Left forelimb (tissue), 1 donor: ENCODE data around the gene PDE4D.

Experiments
- DNase-seq: peaks from one replicate; pipeline ENCODE4 v3.0.0-alpha.2; 2018; ENCODE audit warnings: low spot score

Gene PDE4D

GRCh38 chr5:59893429-59894227 lies at the start of gene PDE4D:
Gene PDE4D (minus strand): TSS chr5:59893726.
- DNase-seq, result peak; percentile 80

GRCh38 chr5:59937633-59938032 lies 44.1 kb upstream of the PDE4D start:
- no peak for DNase-seq

- no peak for DNase-seq
Observed at GRCh38 chr5:59923465-59923864, 29.9 kb upstream of the PDE4D start.

- DNase-seq, result no peak
Observed at GRCh38 chr5:59922220-59922619, 28.7 kb upstream of the PDE4D start.

GRCh38 chr5:59921816-59922215 lies 28.3 kb upstream of the PDE4D start:
- no peak for DNase-seq

GRCh38 chr5:59919484-59919883 lies 26.0 kb upstream of the PDE4D start:
- no peak for DNase-seq

- no peak for DNase-seq
Observed at GRCh38 chr5:59917121-59917520, 23.6 kb upstream of the PDE4D start.

- DNase-seq, result no peak
Observed at GRCh38 chr5:59905188-59905587, 11.7 kb upstream of the PDE4D start.

- DNase-seq, result no peak
Observed at GRCh38 chr5:59897075-59897474, 3.5 kb upstream of the PDE4D start.

- no peak for DNase-seq
Observed at GRCh38 chr5:59891962-59892643, 1.4 kb downstream of the PDE4D start.

- DNase-seq, result no peak
Observed at GRCh38 chr5:59887274-59887673, 6.3 kb downstream of the PDE4D start.

- no peak for DNase-seq
Observed at GRCh38 chr5:59874675-59875074, 18.9 kb downstream of the PDE4D start.

GRCh38 chr5:59873113-59873512 lies 20.4 kb downstream of the PDE4D start:
- DNase-seq, result no peak

GRCh38 chr5:59866661-59867060 lies 26.9 kb downstream of the PDE4D start:
- DNase-seq, result no peak

- no peak for DNase-seq
Observed at GRCh38 chr5:59864718-59865117, 28.8 kb downstream of the PDE4D start.

- no peak for DNase-seq
Observed at GRCh38 chr5:59863777-59864176, 29.7 kb downstream of the PDE4D start.

- DNase-seq, result no peak
Observed at GRCh38 chr5:59856358-59856757, 37.2 kb downstream of the PDE4D start.

GRCh38 chr5:59850766-59851165 lies 42.8 kb downstream of the PDE4D start:
- DNase-seq, result no peak

- DNase-seq, result no peak
Observed at GRCh38 chr5:59847586-59847985, 45.9 kb downstream of the PDE4D start.

- DNase-seq, result no peak
Observed at GRCh38 chr5:59845730-59846129, 47.8 kb downstream of the PDE4D start.

- no peak for DNase-seq
Observed at GRCh38 chr5:59843511-59844213, 49.9 kb downstream of the PDE4D start.

GRCh38 chr5:59842999-59843398 lies 50.5 kb downstream of the PDE4D start:
- no peak for DNase-seq

GRCh38 chr5:59840200-59840601 lies 53.3 kb downstream of the PDE4D start:
- DNase-seq, result no peak
